ENCODE measurements around the gene MMS22L. TPM values are rescaled to one million over a fixed set of nuclear protein-coding genes. Genes with fewer than 3 reads are reported as not detected.

Gene MMS22L
- total RNA-seq, 1 experiment from 2014 or later = 19.3 TPM

- intact Hi-C loops (cut with micrococcal nuclease) = loop anchor here (10.0 kb wide), 1 partner anchor 217 kb away; no protein-coding TSS in a partner anchor
- Histone ChIP-seq H3K79me2 (ENCODE audit: low read length) (peaks cover 26% of the 10 kb centered on the region), H3K4me1 (ENCODE audit: insufficient read depth, low read length) (0 out of 2 replicates have a peak, but pooled peaks cover 15% of the 10 kb centered on the region), H3K4me3 (ENCODE audit: low read length) (peak overlapping the region; percentile 98), H4K20me1 (ENCODE audit: low read length) (no peaks in the 10 kb centered on the region), H3F3A (ENCODE audit: low read length, unreplicated experiment) (no peaks in the 10 kb centered on the region), H3K27ac (ENCODE audit: low read length) (no peak overlapping the region), H3K36me3 (ENCODE audit: low read depth, low read length) (peaks cover 12% of the 10 kb centered on the region; the same call in 1 of the 2 replicates), H3K9ac (ENCODE audit: low read length) (peak overlapping the region; percentile 99), H3K9me3 (ENCODE audit: low read length) (no peaks in the 10 kb centered on the region), H3K27me3 (ENCODE audit: low read length) (no peaks in the 10 kb centered on the region), H3K9me2 (replicated peaks; ENCODE audit: low read length) (no peaks in the 10 kb centered on the region), H2AFZ (ENCODE audit: low read length) (peak overlapping the region; percentile 100), H3K4me2 (ENCODE audit: low read length) (peak overlapping the region; percentile 94)
- TF ChIP-seq, protein P1, sequence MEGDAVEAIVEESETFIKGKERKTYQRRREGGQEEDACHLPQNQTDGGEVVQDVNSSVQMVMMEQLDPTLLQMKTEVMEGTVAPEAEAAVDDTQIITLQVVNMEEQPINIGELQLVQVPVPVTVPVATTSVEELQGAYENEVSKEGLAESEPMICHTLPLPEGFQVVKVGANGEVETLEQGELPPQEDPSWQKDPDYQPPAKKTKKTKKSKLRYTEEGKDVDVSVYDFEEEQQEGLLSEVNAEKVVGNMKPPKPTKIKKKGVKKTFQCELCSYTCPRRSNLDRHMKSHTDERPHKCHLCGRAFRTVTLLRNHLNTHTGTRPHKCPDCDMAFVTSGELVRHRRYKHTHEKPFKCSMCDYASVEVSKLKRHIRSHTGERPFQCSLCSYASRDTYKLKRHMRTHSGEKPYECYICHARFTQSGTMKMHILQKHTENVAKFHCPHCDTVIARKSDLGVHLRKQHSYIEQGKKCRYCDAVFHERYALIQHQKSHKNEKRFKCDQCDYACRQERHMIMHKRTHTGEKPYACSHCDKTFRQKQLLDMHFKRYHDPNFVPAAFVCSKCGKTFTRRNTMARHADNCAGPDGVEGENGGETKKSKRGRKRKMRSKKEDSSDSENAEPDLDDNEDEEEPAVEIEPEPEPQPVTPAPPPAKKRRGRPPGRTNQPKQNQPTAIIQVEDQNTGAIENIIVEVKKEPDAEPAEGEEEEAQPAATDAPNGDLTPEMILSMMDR (conservative IDR thresholded peaks at IDR 0.05; ENCODE audit: low read depth, low read length) = no peak
- no peak for TF ChIP-seq EZH2 (IDR thresholded peaks at IDR 0.05; ENCODE audit: low read length, unreplicated experiment)
- TF ChIP-seq EZH2phosphoT487 (IDR thresholded peaks at IDR 0.05; ENCODE audit: borderline replicate concordance, low read length) = no peak
- ChIA-PET CTCF (interaction anchor here (0.6 kb wide), 2 partner anchors 68 to 141 kb away, joined by 7 to 9 read pairs; no protein-coding TSS in a partner anchor), POLR2A (ENCODE audit: unreplicated experiment) (no interaction called here)
- no TSS peak for BruUV-seq (replicated peaks)
- DNase-seq = peak; percentile 4
- ATAC-seq = peak; percentile 18
Measured at GRCh38 chr6:97282238-97282725, 734 bp downstream of the MMS22L start.

DNA sequence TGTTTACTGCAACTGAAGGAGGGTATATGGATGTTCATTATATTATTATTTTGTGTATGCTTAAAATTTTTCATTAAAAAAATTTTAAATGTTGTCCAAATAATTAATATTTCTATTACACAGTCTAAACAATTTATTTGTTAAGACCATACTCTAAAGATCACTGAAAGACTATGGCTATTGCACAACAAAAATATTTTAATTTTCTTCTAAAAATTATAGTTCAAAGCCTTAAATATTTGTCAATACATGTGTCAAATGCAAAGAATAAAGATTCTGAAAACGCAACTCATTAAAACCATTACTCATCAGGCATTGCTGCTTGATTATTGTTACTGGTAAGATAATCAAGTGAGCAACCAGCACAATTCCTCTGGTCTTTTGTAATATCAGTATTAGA lies 2.2 kb downstream of the MMS22L start:
- TF ChIP-seq EZH2 (IDR thresholded peaks at IDR 0.05; ENCODE audit: low read length, unreplicated experiment) = no peak
- TF ChIP-seq EZH2phosphoT487 (IDR thresholded peaks at IDR 0.05; ENCODE audit: borderline replicate concordance, low read length) = no peak
- TF ChIP-seq, protein P1 (conservative IDR thresholded peaks at IDR 0.05; ENCODE audit: low read depth, low read length) = no peak
- H3K27me3 ChIP-seq (ENCODE audit: low read length) = no peaks in the 10 kb centered on the region
- ChIA-PET CTCF (no interaction called here), POLR2A (ENCODE audit: unreplicated experiment) (no interaction called here)
- H3F3A ChIP-seq (ENCODE audit: low read length, unreplicated experiment) = no peaks in the 10 kb centered on the region
- H3K79me2 ChIP-seq (ENCODE audit: low read length) = peaks cover 26% of the 10 kb centered on the region
- intact Hi-C loops (cut with micrococcal nuclease) = loop anchor here (10.0 kb wide), 1 partner anchor 216 kb away; no protein-coding TSS in a partner anchor
- H3K4me2 ChIP-seq (ENCODE audit: low read length) = peak overlapping the region; percentile 94
- DNase-seq = no peak
- no peak for ATAC-seq
- no peaks in the 10 kb centered on the region for H4K20me1 ChIP-seq (ENCODE audit: low read length)
- BruUV-seq (replicated peaks) = no TSS peak
- H3K27ac ChIP-seq (ENCODE audit: low read length) = no peak overlapping the region
- peaks cover 12% of the 10 kb centered on the region; the same call in 1 of the 2 replicates for H3K36me3 ChIP-seq (ENCODE audit: low read depth, low read length)
- H3K9me2 ChIP-seq (replicated peaks; ENCODE audit: low read length) = no peaks in the 10 kb centered on the region
- no peaks in the 10 kb centered on the region for H3K9me3 ChIP-seq (ENCODE audit: low read length)
- H3K4me3 ChIP-seq (ENCODE audit: low read length) = peak overlapping the region; percentile 98
- peak overlapping the region; percentile 99; the same call in 1 of the 2 replicates for H3K9ac ChIP-seq (ENCODE audit: low read length)
- 0 out of 2 replicates have a peak, but pooled peaks cover 15% of the 10 kb centered on the region for H3K4me1 ChIP-seq (ENCODE audit: insufficient read depth, low read length)
- no peak overlapping the region for H2AFZ ChIP-seq (ENCODE audit: low read length)

- ATAC-seq (no peak), DNase-seq (no peak)
- no peaks in the 10 kb centered on the region for H3F3A ChIP-seq (ENCODE audit: low read length, unreplicated experiment)
- no peaks in the 10 kb centered on the region for H3K4me1 ChIP-seq (ENCODE audit: insufficient read depth, low read length)
- peaks cover 12% of the 10 kb centered on the region; the same call in 1 of the 2 replicates for H3K36me3 ChIP-seq (ENCODE audit: low read depth, low read length)
- H3K4me3 ChIP-seq (ENCODE audit: low read length) = no peak overlapping the region
- no peak overlapping the region for H2AFZ ChIP-seq (ENCODE audit: low read length)
- no peaks in the 10 kb centered on the region for H3K9me3 ChIP-seq (ENCODE audit: low read length)
- H4K20me1 ChIP-seq (ENCODE audit: low read length) = no peaks in the 10 kb centered on the region
- intact Hi-C loops (cut with micrococcal nuclease) = no loop called here
- TF ChIP-seq EZH2phosphoT487 (IDR thresholded peaks at IDR 0.05; ENCODE audit: borderline replicate concordance, low read length) (no peak), EZH2 (IDR thresholded peaks at IDR 0.05; ENCODE audit: low read length, unreplicated experiment) (no peak)
- TF ChIP-seq, protein P1 (conservative IDR thresholded peaks at IDR 0.05; ENCODE audit: low read depth, low read length) = no peak
- H3K27me3 ChIP-seq (ENCODE audit: low read length) = no peaks in the 10 kb centered on the region
- H3K79me2 ChIP-seq (ENCODE audit: low read length) = peaks cover 4% of the 10 kb centered on the region
- no peaks in the 10 kb centered on the region for H3K9me2 ChIP-seq (replicated peaks; ENCODE audit: low read length)
- no peak overlapping the region for H3K27ac ChIP-seq (ENCODE audit: low read length)
- POLR2A ChIA-PET (ENCODE audit: unreplicated experiment) = no interaction called here
- H3K9ac ChIP-seq (ENCODE audit: low read length) = no peak overlapping the region
- H3K4me2 ChIP-seq (ENCODE audit: low read length) = no peak overlapping the region
- BruUV-seq (replicated peaks) = no TSS peak
- CTCF ChIA-PET = no interaction called here
Measured at GRCh38 chr6:97275804-97276203, 7.2 kb downstream of the MMS22L start.
